ENCODE results near the gene ARG2. TPM values are rescaled to one million over a fixed set of nuclear protein-coding genes. Genes with fewer than 3 reads are reported as not detected.

The ARG2 gene
- total and polyA plus RNA-seq, 7 donors = 1.3 to 133 (median 13.4) TPM

- ATAC-seq (no peak), DNase-seq (no peak)
- WGBS, 3 donors = 88 to 91% (median 91%) methylated on average over 5 of the region's 5 CpGs
- H3K27ac ChIP-seq = no peak overlapping the region
- no peaks in the 10 kb centered on the region for H3K4me1 ChIP-seq
- no peaks in the 10 kb centered on the region for H3K27me3 ChIP-seq (ENCODE audit: insufficient read depth in 3 of 3, low read length in 2 of 3)
- intact Hi-C loops (cut with DNase I) = loop anchor here in 1 of 2 donors (1.0 kb wide), 1 partner anchor 46 kb away; no protein-coding TSS in a partner anchor
- TF ChIP-seq CTCF (IDR thresholded peaks at IDR 0.05) = no peak
- no peak overlapping the region for H3K4me3 ChIP-seq
- H3K9me3 ChIP-seq = no peaks in the 10 kb centered on the region
- peaks cover 0 to 4% of the 10 kb centered on the region in 2 donors for H3K36me3 ChIP-seq (ENCODE audit: insufficient read depth in 1 of 2, low read depth in 1 of 2)
Observed at GRCh38 chr14:67572608-67573007, 47.1 kb upstream of the ARG2 start.

GRCh38 chr14:67573228-67574010 lies 46.3 kb upstream of the ARG2 start:
- DNase-seq (no peak), ATAC-seq (no peak)
- no peaks in the 10 kb centered on the region for H3K4me1 ChIP-seq
- H3K4me3 ChIP-seq = no peak overlapping the region
- no peak for TF ChIP-seq CTCF (IDR thresholded peaks at IDR 0.05)
- H3K9me3 ChIP-seq = no peaks in the 10 kb centered on the region
- no peak overlapping the region for H3K27ac ChIP-seq
- intact Hi-C loops (cut with DNase I) = no loop called here
- H3K27me3 ChIP-seq (ENCODE audit: insufficient read depth in 3 of 3, low read length in 2 of 3) = no peaks in the 10 kb centered on the region
- WGBS, 3 donors = 80 to 90% (median 85%) methylated on average over 15 of the region's 15 CpGs
- peaks cover 0 to 8% of the 10 kb centered on the region in 2 donors for H3K36me3 ChIP-seq (ENCODE audit: insufficient read depth in 1 of 2, low read depth in 1 of 2)

GRCh38 chr14:67574156-67574555 lies 45.6 kb upstream of the ARG2 start:
- TF ChIP-seq CTCF (IDR thresholded peaks at IDR 0.05) = no peak
- H3K4me1 ChIP-seq = no peaks in the 10 kb centered on the region
- 90 to 95% (median 91%) methylated on average over 13 to 14 of the region's 14 CpGs for WGBS, 3 donors
- ATAC-seq = no peak
- no peak overlapping the region for H3K27ac ChIP-seq
- no peaks in the 10 kb centered on the region for H3K9me3 ChIP-seq
- intact Hi-C loops (cut with DNase I) = no loop called here
- no peak overlapping the region for H3K4me3 ChIP-seq
- H3K27me3 ChIP-seq (ENCODE audit: insufficient read depth in 3 of 3, low read length in 2 of 3) = no peaks in the 10 kb centered on the region
- DNase-seq = no peak
- H3K36me3 ChIP-seq (ENCODE audit: insufficient read depth in 1 of 2, low read depth in 1 of 2) = peaks cover 0 to 12% of the 10 kb centered on the region in 2 donors

GRCh38 chr14:67574806-67575205 lies 44.9 kb upstream of the ARG2 start:
- Histone ChIP-seq H3K4me1 (no peaks in the 10 kb centered on the region), H3K9me3 (no peaks in the 10 kb centered on the region), H3K27me3 (ENCODE audit: insufficient read depth in 3 of 3, low read length in 2 of 3) (no peaks in the 10 kb centered on the region), H3K4me3 (no peak overlapping the region), H3K27ac (no peak overlapping the region), H3K36me3 (ENCODE audit: insufficient read depth in 1 of 2, low read depth in 1 of 2) (peaks cover 0 to 18% of the 10 kb centered on the region in 2 donors)
- DNase-seq (no peak), ATAC-seq (no peak)
- no peak for TF ChIP-seq CTCF (IDR thresholded peaks at IDR 0.05)
- 83 to 90% (median 89%) methylated on average over 7 of the region's 7 CpGs for WGBS, 3 donors
- intact Hi-C loops (cut with DNase I) = no loop called here
